MM.1S (cell line): ENCODE measurements around the gene TOMM7.
A peak's percentile ranks its signal among the peaks of the same experiment; 100 is the strongest.

Source experiments
- DNase-seq: peaks from one replicate; pipeline ENCODE4 v3.0.0-alpha.2; 2015
- H2AFZ ChIP-seq: fragments of 300-600 bp; sonication (generic); 2 replicates; pipeline ENCODE4 v1.6.0; 2016; ENCODE audit warnings: antibody characterized with exemption, low read length
- H3F3A ChIP-seq: fragments of 300-600 bp; sonication (generic); 2 replicates; pipeline ENCODE4 v1.6.1; 2016; ENCODE audit warnings: mild to moderate bottlenecking, antibody characterized with exemption, low read length, moderate library complexity, mixed read lengths; ENCODE audit not compliant: insufficient read depth
- H3K27ac ChIP-seq: fragments of 300-600 bp; sonication (generic); 2 replicates; pipeline ENCODE4 v1.5.1; 2016; ENCODE audit warnings: mild to moderate bottlenecking, low read length
- H3K27me3 ChIP-seq: fragments of 300-600 bp; sonication (generic); replicated peaks from 2 replicates; pipeline ENCODE4 v1.6.0; 2016; ENCODE audit warnings: low read length; ENCODE audit not compliant: insufficient read depth
- H3K36me3 ChIP-seq: fragments of 300-600 bp; sonication (generic); replicated peaks from 2 replicates; pipeline ENCODE4 v1.6.1; 2016; ENCODE audit warnings: mild to moderate bottlenecking, low read length, mixed read lengths; ENCODE audit not compliant: insufficient read depth
- H3K4me1 ChIP-seq: fragments of 300-600 bp; sonication (generic); 2 replicates; pipeline ENCODE4 v1.6.1; 2016; ENCODE audit warnings: low read length, mixed read lengths
- H3K4me2 ChIP-seq: fragments of 300-600 bp; sonication (generic); 2 replicates; pipeline ENCODE4 v1.6.0; 2016; ENCODE audit warnings: low read depth, low read length
- H3K4me3 ChIP-seq: fragments of 300-600 bp; sonication (generic); 2 replicates; pipeline ENCODE4 v1.5.1; 2016; ENCODE audit warnings: low read length, mixed read lengths
- H3K79me2 ChIP-seq: fragments of 300-600 bp; sonication (generic); 2 replicates; pipeline ENCODE4 v1.6.1; 2016; ENCODE audit warnings: mixed run types, low read length, mixed read lengths
- H3K9ac ChIP-seq: fragments of 300-600 bp; sonication (generic); 2 replicates; pipeline ENCODE4 v1.6.1; 2016; ENCODE audit warnings: low read length, mixed read lengths
- H3K9me2 ChIP-seq: fragments of 300-600 bp; sonication (generic); replicated peaks from 2 replicates; pipeline ENCODE4 v1.6.1; 2016; ENCODE audit warnings: mild to moderate bottlenecking, low read length, mixed read lengths; ENCODE audit not compliant: insufficient read depth
- H3K9me3 ChIP-seq: fragments of 300-600 bp; sonication (generic); replicated peaks from 2 replicates; pipeline ENCODE4 v1.6.1; 2016; ENCODE audit warnings: mild to moderate bottlenecking, low read length, mixed read lengths; ENCODE audit not compliant: insufficient read depth
- H4K20me1 ChIP-seq: fragments of 300-600 bp; sonication (generic); 2 replicates; pipeline ENCODE4 v1.6.1; 2016; ENCODE audit warnings: mild to moderate bottlenecking, low read length, moderate library complexity, mixed read lengths; ENCODE audit not compliant: insufficient read depth
- EZH2 ChIP-seq: fragments of 300-600 bp; sonication (generic); optimal IDR thresholded peaks from 2 replicates; pipeline ENCODE3; 2017; ENCODE audit warnings: low read depth, mild to moderate bottlenecking, antibody characterized with exemption, low read length, mixed read lengths
- EZH2phosphoT487 ChIP-seq: fragments of 300-600 bp; sonication (generic); IDR thresholded peaks from 2 replicates; pipeline ENCODE4 v1.6.1; 2018; ENCODE audit warnings: antibody characterized with exemption, low read length
- TF ChIP-seq, protein P1 (sequence below): fragments of 300-600 bp; sonication (generic); IDR thresholded peaks from 2 replicates; pipeline ENCODE4 v1.5.1; 2016; ENCODE audit warnings: antibody characterized with exemption, low read length, mixed read lengths

The TOMM7 gene

DNA sequence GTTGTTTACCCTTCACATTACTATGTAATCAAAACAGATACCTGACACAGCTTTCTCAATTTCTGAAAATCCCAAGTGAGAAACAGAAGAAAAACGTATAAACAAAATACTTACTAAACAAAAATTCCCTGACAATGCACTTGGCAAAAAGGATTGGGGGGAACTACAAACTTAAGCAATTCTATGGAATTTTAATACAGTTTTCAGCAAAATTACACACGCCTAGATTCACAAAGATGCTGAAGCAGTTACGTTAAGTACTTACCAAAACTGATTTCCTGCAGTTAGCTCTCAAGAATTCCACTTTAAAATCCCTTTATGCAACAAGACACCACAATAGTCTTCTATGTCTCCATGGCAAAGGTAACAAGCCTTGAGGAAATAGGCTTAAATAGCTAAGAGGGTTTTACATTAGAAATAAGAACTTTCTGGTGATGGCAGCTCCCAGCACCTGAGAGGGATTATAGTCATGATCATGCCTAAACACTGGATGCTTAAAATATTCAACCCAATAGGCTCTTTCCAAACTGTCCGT, 10.8 kb downstream of the TOMM7 start:
- DNase-seq: no peak
- Histone ChIP-seq H3K79me2 (no peaks in the 10 kb centered on the region; the same call in 1 of the 2 replicates), H3K27ac (no peak overlapping the region), H3K4me1 (peaks cover 38% of the 10 kb centered on the region), H3K36me3 (peaks cover 2% of the 10 kb centered on the region; the same call in 1 of the 2 replicates), H3K27me3 (no peaks in the 10 kb centered on the region), H3K9me2 (no peaks in the 10 kb centered on the region), H3K9me3 (no peaks in the 10 kb centered on the region), H3K4me2 (no peak overlapping the region), H4K20me1 (no peaks in the 10 kb centered on the region), H3K4me3 (no peak overlapping the region), H2AFZ (no peak overlapping the region), H3F3A (peaks cover 12% of the 10 kb centered on the region), H3K9ac (no peak overlapping the region)
- no peak for TF ChIP-seq EZH2
- no peak for TF ChIP-seq EZH2phosphoT487
- TF ChIP-seq, protein P1, sequence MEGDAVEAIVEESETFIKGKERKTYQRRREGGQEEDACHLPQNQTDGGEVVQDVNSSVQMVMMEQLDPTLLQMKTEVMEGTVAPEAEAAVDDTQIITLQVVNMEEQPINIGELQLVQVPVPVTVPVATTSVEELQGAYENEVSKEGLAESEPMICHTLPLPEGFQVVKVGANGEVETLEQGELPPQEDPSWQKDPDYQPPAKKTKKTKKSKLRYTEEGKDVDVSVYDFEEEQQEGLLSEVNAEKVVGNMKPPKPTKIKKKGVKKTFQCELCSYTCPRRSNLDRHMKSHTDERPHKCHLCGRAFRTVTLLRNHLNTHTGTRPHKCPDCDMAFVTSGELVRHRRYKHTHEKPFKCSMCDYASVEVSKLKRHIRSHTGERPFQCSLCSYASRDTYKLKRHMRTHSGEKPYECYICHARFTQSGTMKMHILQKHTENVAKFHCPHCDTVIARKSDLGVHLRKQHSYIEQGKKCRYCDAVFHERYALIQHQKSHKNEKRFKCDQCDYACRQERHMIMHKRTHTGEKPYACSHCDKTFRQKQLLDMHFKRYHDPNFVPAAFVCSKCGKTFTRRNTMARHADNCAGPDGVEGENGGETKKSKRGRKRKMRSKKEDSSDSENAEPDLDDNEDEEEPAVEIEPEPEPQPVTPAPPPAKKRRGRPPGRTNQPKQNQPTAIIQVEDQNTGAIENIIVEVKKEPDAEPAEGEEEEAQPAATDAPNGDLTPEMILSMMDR: no peak

DNA sequence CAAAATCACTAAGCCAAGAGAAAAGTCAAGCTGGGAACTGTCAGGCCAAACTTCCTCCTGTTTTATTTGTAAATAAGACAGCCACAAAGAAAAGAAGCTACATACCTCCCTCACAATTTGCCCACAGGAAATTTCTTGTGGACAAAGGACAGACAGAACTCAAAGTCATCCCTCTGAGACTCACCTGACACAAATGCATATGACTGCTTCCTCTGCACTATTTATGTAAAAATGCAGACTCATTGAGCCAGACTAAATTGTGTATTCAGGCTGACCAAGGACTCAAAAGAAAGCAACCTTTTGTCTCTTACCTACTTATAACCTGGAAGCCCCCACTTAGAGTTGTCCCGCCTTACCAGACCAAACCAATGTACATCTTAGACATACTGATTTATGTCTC, 11.8 kb downstream of the TOMM7 start:
- Histone ChIP-seq H3K9me2 (no peaks in the 10 kb centered on the region), H3K27ac (peak overlapping the region; percentile 71; the same call in 1 of the 2 replicates), H3K27me3 (no peaks in the 10 kb centered on the region), H3K36me3 (no peaks in the 10 kb centered on the region; the same call in 1 of the 2 replicates), H3K9me3 (no peaks in the 10 kb centered on the region), H2AFZ (no peak overlapping the region), H3F3A (peaks cover 12% of the 10 kb centered on the region), H3K4me2 (peak overlapping the region; percentile 7; the same call in 1 of the 2 replicates), H3K79me2 (no peaks in the 10 kb centered on the region; the same call in 1 of the 2 replicates), H4K20me1 (no peaks in the 10 kb centered on the region), H3K9ac (no peak overlapping the region), H3K4me1 (peaks cover 38% of the 10 kb centered on the region), H3K4me3 (no peak overlapping the region)
- TF ChIP-seq EZH2phosphoT487 (no peak), EZH2 (no peak)
- TF ChIP-seq, protein P1: no peak
- no peak for DNase-seq

DNA sequence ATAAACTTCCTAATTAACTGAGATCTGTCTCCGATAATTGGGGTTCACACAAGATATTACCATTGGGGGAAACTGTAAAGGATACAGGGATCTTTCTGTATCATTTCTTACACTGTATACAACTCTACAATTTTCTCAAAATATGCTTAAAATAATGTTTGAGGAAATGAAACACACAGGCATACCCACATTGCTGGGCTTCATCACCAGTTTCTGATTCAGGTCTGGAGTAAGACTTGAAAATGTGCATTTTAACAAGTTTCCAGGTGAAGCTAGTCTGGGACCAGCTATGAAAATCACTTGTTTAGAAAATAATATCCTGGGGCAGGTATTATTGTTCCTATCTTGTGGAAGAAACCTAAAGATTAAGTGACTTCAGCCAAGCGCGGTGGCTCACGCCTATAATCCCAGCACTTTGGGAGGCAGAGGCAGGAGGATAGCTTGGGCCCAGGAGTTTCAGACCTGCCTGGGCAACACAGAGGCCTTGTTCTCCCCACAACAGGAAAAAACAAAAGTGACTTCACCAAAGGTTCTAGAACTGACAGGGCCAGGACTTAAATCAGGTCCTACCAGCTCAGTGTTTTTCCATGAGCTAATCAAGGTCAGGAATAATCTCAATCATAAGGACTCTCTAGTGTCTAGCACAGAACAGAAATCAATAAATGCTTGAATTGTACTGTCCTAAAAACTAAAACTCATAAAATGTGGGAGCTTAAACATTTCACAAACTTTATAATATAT, 12.6 kb downstream of the TOMM7 start:
- H3K27ac ChIP-seq: peak overlapping the region; percentile 71
- no peaks in the 10 kb centered on the region for H4K20me1 ChIP-seq
- DNase-seq: no peak
- no peaks in the 10 kb centered on the region for H3K9me3 ChIP-seq
- H3K27me3 ChIP-seq: no peaks in the 10 kb centered on the region
- TF ChIP-seq EZH2phosphoT487 (no peak), EZH2 (no peak)
- H3K4me1 ChIP-seq: peaks cover 38% of the 10 kb centered on the region
- H3K4me3 ChIP-seq: no peak overlapping the region
- no peak overlapping the region for H3K9ac ChIP-seq
- H3F3A ChIP-seq: peaks cover 12% of the 10 kb centered on the region
- no peaks in the 10 kb centered on the region for H3K9me2 ChIP-seq
- peak overlapping the region; percentile 7 for H3K4me2 ChIP-seq
- H2AFZ ChIP-seq: no peak overlapping the region
- H3K36me3 ChIP-seq: no peaks in the 10 kb centered on the region; the same call in 1 of the 2 replicates
- H3K79me2 ChIP-seq: no peaks in the 10 kb centered on the region; the same call in 1 of the 2 replicates
